Spleen (tissue), 11 donors: ENCODE results near the gene CLDN2. TPM values are rescaled to one million over a fixed set of nuclear protein-coding genes. Genes with fewer than 3 reads are reported as not detected.

ENCODE experiments used
- DNase-seq: peaks from one replicate; pipeline ENCODE4 v3.0.0-alpha.2; 2020
- H3K27ac ChIP-seq, 8 donors: fragments of 200-600 bp; sonication (generic) in 7 of 8; 1 replicate in 4 of 8; 2 replicates in 4 of 8; pipeline versions ENCODE4 v1.5.0 to v1.8.0; 2016 to 2021; ENCODE audit warnings: inconsistent platforms in 4 of 8, mild to moderate bottlenecking in 4 of 8, moderate library complexity in 1 of 8
- H3K27me3 ChIP-seq, 7 donors: fragments of 200-600 bp; sonication (generic) in 6 of 7; replicated peaks in 1 of 7; 1 replicate in 4 of 7; 2 replicates in 3 of 7; pipeline versions ENCODE4 v1.5.0 to v1.8.0; 2016 to 2021; ENCODE audit warnings: inconsistent platforms in 3 of 7, mild to moderate bottlenecking in 1 of 7
- H3K36me3 ChIP-seq, 6 donors: fragments of 200-600 bp; sonication (generic) in 5 of 6; 1 replicate in 4 of 6; 2 replicates in 2 of 6; pipeline versions ENCODE4 v1.5.0 to v1.8.0; 2016 to 2021; ENCODE audit warnings: inconsistent platforms in 2 of 6
- H3K4me1 ChIP-seq, 6 donors: fragments of 200-600 bp; sonication (generic) in 5 of 6; 1 replicate in 3 of 6; 2 replicates in 3 of 6; pipeline versions ENCODE4 v1.5.0 to v1.8.0; 2016 to 2021; ENCODE audit warnings: inconsistent platforms in 3 of 6
- H3K4me3 ChIP-seq, 8 donors: fragments of 200-600 bp; sonication (generic) in 7 of 8; 1 replicate in 4 of 8; 2 replicates in 4 of 8; pipeline versions ENCODE4 v1.5.0 to v1.8.0; 2016 to 2021; ENCODE audit warnings: inconsistent platforms in 4 of 8, mild to moderate bottlenecking in 4 of 8, moderate library complexity in 2 of 8
- H3K9me3 ChIP-seq, 8 donors: fragments of 200-600 bp; sonication (generic) in 7 of 8; 1 replicate in 4 of 8; 2 replicates in 4 of 8; pipeline versions ENCODE4 v1.5.0 to v1.8.0; 2016 to 2021; ENCODE audit warnings: inconsistent platforms in 4 of 8
- POLR2A ChIP-seq, 3 donors: fragments of 450-650 bp; IDR thresholded peaks; one replicate each; pipeline ENCODE4 v1.5.1; 2017; ENCODE audit warnings: antibody characterized with exemption in 3 of 3, mild to moderate bottlenecking in 1 of 3
- POLR2AphosphoS5 ChIP-seq, 3 donors: sonication (generic); formaldehyde crosslinking; IDR thresholded peaks; one replicate each; pipeline ENCODE4 v1.5.1; 2017; ENCODE audit warnings: antibody characterized with exemption in 3 of 3
- WGBS, 5 donors: extraction: QIAGEN DNeasy Blood & Tissue Kit in 3 of 5; methylation state at CpG; one replicate each; pipeline versions ENCODE4 v1.1.5 to v1.1.7; 2013 to 2018; 5-methylcytosine and 5-hydroxymethylcytosine counted together
- intact Hi-C: fragments of 100-400 bp; cut with DNase I; formaldehyde crosslinking; loops from one replicate; pipeline ENCODE4 v1.15.0; 2023; ENCODE audit warnings: low total_unique reads
- polyA plus RNA-seq, 3 donors: library from polyadenylated mRNA; stranded (reverse); fragments of 200-250 nt; gene quantifications; one replicate each; pipeline ENCODE4 v1.2.1, GENCODE V29; 2013
- total RNA-seq, 7 donors: library from RNA; depleted of rRNA in 3 of 7; stranded (reverse); fragments of >200 nt in 3 of 7; fragmentation: NEBNext Ultra II Directional in 4 of 7; extraction: Animal tissue kit (Norgen Biotek cat#: 25700) in 4 of 7; gene quantifications; one replicate each; pipeline versions ENCODE4 v1.1.0 to v1.2.1, GENCODE V29; 2016 to 2021
- TF ChIP-seq, protein P1 (sequence below), 11 experiments: fragments of 200-600 bp in 7 of 11; fragments of 450-650 bp in 4 of 11; sonication (generic) in 4 of 11; IDR thresholded peaks in 8 of 11; conservative IDR thresholded peaks in 3 of 11; 1 replicate in 7 of 11; 2 replicates in 4 of 11; pipeline versions ENCODE4 v1.4.0 to v1.8.0; 2016 to 2021; ENCODE audit warnings: antibody characterized with exemption in 11 of 11, inconsistent platforms in 4 of 11, mild to moderate bottlenecking in 1 of 11
- donor health status: healthy with polysubstance abuse.
- donor health status: DM: no; HTN: no; CAD: no; lungs with moderate emphysema.
- donor health status: DM: no; HTN: no; CAD: no.
- donor health status: Bipolar disorder and iron deficiency.
- donor health status: healthy.
- donor health status: DM: no; HTN: no; CAD: no.
- donor health status: DM: yes; HTN: yes; CAD: no.

Gene CLDN2
- total and polyA plus RNA-seq, 10 donors = not detected

DNA sequence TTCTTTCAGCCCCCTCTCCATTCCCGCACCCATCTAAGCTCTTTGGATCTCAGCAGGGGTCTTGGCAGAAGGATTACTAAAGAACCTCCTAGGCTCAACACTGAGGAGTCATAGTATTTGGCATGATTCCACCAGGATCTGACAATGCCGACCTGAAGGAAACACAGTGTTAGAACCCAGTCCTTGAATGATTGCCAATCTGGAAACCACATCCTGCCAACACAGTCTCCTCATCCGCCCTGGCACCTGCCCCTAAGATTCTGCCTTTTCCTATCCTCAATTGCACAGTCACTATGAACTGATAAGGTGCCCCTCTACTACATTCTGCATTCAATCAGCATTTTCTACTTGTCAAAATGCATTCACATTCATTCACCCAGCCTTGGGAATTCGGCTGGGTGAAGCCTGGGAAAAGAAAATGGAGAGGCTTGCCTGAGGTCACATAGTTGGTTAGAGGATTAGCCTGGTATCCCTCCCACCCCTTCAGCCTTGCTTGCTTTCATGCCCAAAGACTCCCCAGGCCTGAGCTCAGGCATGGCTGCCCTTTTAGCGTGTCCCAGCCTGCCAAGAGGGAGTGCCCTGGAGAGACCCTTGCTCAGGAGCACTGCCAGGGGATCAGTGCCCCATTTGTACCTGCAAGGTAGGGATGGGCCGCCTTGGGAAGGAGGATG, 2.2 kb upstream of the CLDN2 start:
- Histone ChIP-seq H3K27ac (no peak overlapping the region), H3K9me3 (no peaks in the 10 kb centered on the region), H3K36me3 (no peaks in the 10 kb centered on the region), H3K4me3 (no peak overlapping the region), H3K27me3 (peaks cover 0 to 18% (median 0%) of the 10 kb centered on the region in 7 donors), H3K4me1 (peaks cover 0 to 4% (median 0%) of the 10 kb centered on the region in 6 donors)
- intact Hi-C loops = no loop called here
- no peak for DNase-seq
- TF ChIP-seq, protein P1, sequence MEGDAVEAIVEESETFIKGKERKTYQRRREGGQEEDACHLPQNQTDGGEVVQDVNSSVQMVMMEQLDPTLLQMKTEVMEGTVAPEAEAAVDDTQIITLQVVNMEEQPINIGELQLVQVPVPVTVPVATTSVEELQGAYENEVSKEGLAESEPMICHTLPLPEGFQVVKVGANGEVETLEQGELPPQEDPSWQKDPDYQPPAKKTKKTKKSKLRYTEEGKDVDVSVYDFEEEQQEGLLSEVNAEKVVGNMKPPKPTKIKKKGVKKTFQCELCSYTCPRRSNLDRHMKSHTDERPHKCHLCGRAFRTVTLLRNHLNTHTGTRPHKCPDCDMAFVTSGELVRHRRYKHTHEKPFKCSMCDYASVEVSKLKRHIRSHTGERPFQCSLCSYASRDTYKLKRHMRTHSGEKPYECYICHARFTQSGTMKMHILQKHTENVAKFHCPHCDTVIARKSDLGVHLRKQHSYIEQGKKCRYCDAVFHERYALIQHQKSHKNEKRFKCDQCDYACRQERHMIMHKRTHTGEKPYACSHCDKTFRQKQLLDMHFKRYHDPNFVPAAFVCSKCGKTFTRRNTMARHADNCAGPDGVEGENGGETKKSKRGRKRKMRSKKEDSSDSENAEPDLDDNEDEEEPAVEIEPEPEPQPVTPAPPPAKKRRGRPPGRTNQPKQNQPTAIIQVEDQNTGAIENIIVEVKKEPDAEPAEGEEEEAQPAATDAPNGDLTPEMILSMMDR (IDR thresholded peaks at IDR 0.05 in 8 of 11, conservative IDR thresholded peaks at IDR 0.05 in 3 of 11) = no peak
- peak in 1 of 3 donors; percentile 69 for TF ChIP-seq POLR2AphosphoS5 (IDR thresholded peaks at IDR 0.05)
- TF ChIP-seq POLR2A (IDR thresholded peaks at IDR 0.05) = no peak
- WGBS, 5 donors = 30 to 43% (median 34%) methylated on average over 5 to 6 of the region's 6 CpGs

DNA sequence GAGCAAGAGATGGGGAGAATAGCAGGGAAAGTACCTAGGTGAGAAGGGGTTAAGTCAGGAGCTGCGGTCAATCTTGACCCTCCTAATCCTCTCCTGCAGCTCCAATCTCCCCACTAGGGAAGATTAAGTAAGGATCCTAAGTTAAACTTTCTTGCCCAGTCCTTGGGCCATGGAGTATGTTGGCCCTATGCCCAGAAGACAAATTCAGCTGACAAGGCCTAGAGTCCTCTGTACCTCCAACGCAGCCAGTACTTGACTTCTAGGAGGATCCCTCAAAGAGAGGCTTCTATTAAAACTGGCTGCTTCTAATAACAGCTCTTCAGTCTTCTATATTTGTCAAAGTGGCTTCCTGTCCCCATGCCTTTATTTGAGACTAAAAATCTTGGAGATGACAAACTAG, 1.4 kb downstream of the CLDN2 start:
- Histone ChIP-seq H3K4me1 (peaks cover 0 to 4% (median 0%) of the 10 kb centered on the region in 6 donors), H3K4me3 (no peak overlapping the region), H3K27ac (no peak overlapping the region), H3K9me3 (no peaks in the 10 kb centered on the region), H3K27me3 (peaks cover 0 to 9% (median 0%) of the 10 kb centered on the region in 7 donors), H3K36me3 (no peaks in the 10 kb centered on the region)
- DNase-seq = no peak
- 72 to 91% (median 77%) methylated on average over 2 of the region's 2 CpGs for WGBS, 5 donors
- intact Hi-C loops = no loop called here
- TF ChIP-seq POLR2AphosphoS5 (IDR thresholded peaks at IDR 0.05) = no peak
- TF ChIP-seq, protein P1 (IDR thresholded peaks at IDR 0.05 in 8 of 11, conservative IDR thresholded peaks at IDR 0.05 in 3 of 11) = no peak
- no peak for TF ChIP-seq POLR2A (IDR thresholded peaks at IDR 0.05)

DNA sequence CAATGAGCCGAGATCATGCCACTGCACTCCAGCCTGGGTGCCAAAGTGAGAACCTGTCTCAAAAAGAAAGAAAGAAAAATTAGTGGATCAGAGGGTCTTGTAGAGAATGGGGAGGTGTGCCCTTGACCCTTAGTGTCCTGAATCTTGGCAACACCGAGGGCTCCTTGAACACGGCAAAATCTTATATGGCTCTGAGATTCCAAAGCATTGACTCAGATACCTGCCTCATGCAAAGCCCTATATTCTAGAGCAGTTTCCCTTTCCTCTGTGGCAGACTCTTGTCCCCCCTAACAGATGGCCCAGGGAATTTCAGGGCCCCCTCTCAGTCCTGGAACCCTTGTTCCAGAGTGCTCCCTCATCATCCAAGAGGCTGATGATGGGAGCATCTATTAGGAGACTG, 6.8 kb downstream of the CLDN2 start:
- peaks cover 0 to 6% (median 0%) of the 10 kb centered on the region in 7 donors for H3K27me3 ChIP-seq
- 86 to 96% (median 92%) methylated on average over 2 to 3 of the region's 3 CpGs for WGBS, 5 donors
- H3K36me3 ChIP-seq = no peaks in the 10 kb centered on the region
- no peak for DNase-seq
- no peaks in the 10 kb centered on the region for H3K9me3 ChIP-seq
- TF ChIP-seq POLR2AphosphoS5 (IDR thresholded peaks at IDR 0.05) (no peak), POLR2A (IDR thresholded peaks at IDR 0.05) (no peak)
- TF ChIP-seq, protein P1 (IDR thresholded peaks at IDR 0.05 in 8 of 11, conservative IDR thresholded peaks at IDR 0.05 in 3 of 11) = no peak
- no peak overlapping the region for H3K4me3 ChIP-seq
- no peak overlapping the region for H3K27ac ChIP-seq
- intact Hi-C loops = no loop called here
- H3K4me1 ChIP-seq = no peaks in the 10 kb centered on the region

DNA sequence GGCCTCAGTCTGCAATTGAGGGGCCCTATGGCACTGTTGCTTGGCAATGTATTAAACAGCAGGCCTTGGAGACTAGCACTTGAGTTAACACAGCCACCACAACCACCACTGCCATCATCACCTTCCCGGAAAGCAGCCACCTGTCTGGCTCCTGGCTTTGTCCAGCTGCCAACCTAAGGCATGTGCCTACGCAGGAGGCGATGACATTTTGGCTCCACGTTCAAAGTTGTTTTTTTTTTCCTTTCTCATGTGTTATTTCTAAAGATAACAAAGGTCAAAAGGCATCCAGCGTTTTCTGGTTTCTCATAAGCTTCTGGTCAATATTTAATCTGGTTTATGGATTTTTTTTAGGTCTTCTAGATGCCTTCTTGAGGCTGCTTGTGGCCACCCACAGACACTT, 7.5 kb downstream of the CLDN2 start:
- no peak overlapping the region for H3K4me3 ChIP-seq
- 73 to 89% (median 83%) methylated on average over 5 of the region's 5 CpGs for WGBS, 5 donors
- no peaks in the 10 kb centered on the region for H3K36me3 ChIP-seq
- H3K27ac ChIP-seq = no peak overlapping the region
- no peak for DNase-seq
- peaks cover 0 to 6% (median 0%) of the 10 kb centered on the region in 7 donors for H3K27me3 ChIP-seq
- no peaks in the 10 kb centered on the region for H3K9me3 ChIP-seq
- no peaks in the 10 kb centered on the region for H3K4me1 ChIP-seq
- TF ChIP-seq POLR2A (IDR thresholded peaks at IDR 0.05) (no peak), POLR2AphosphoS5 (IDR thresholded peaks at IDR 0.05) (no peak)
- TF ChIP-seq, protein P1 (IDR thresholded peaks at IDR 0.05 in 8 of 11, conservative IDR thresholded peaks at IDR 0.05 in 3 of 11) = no peak
- intact Hi-C loops = no loop called here
